ENCODE measurements around the gene TEAD1.

Gene TEAD1

GRCh38 chr11:12687216-12687623 lies 13.0 kb downstream of the TEAD1 start:
- DNase-seq: no peak

DNA sequence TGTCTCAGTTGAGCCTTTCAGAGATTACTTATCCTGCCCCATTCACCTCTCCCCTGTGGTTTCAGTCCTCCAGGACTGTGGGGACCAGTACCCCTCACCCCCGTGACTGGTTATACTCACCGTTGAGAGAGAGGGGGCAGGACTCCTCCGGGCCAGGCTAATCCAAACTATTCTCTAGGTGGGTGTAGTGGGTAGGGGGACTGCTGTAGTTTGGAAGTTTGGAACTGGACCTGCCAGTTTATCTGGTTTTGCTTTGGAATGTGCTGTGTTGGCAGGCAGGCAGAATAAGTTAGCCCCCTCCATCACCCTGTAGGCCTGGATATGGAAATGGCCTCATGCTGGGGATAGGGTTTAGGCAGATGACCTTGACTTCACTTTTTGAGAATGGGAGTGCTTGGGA lies 13.5 kb downstream of the TEAD1 start:
- DNase-seq: no peak

- no peak for DNase-seq
Observed at GRCh38 chr11:12689029-12689755, 15.0 kb downstream of the TEAD1 start.

DNA sequence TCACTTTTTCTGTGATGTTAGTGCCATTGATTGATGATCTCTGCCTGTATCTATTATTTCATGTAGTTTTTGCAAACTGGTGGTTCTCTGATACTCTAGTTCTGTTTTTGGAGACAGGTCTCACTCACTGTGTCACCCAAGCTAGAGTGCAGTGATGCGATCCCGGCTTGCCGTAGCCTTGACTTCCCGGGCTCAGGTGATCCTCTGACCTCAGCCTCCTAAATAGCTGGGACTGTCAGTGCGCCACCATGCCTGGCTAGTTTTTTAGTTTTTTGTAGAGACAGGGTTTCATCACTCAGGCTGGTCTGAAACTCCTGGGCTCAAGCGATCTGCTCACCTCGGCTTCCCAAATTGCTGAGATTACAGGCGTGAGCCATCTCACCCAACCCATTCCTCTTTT lies 16.4 kb downstream of the TEAD1 start:
- DNase-seq: no peak

GRCh38 chr11:12691473-12691872 lies 17.3 kb downstream of the TEAD1 start:
- DNase-seq: no peak

GRCh38 chr11:12692229-12693075 lies 18.2 kb downstream of the TEAD1 start:
- no peak for DNase-seq

DNA sequence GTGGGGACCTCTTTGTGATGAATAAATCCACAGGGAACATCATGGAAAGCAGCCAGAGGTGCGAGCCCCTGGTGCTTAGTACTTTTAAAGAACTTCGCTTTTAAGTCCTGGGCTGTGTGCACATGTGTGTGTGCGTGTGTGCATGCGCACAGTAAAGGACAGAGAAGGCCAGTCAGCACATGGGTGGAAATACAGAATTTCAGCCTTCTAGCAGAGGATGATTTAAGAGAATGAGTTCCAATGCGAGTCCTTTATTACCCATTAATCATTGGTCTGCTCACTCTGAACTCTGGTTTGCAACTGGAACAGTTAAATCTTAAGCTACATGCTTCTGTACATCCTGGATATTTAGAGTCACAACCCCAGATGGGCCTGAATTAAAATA lies 18.9 kb downstream of the TEAD1 start:
- DNase-seq: no peak

DNA sequence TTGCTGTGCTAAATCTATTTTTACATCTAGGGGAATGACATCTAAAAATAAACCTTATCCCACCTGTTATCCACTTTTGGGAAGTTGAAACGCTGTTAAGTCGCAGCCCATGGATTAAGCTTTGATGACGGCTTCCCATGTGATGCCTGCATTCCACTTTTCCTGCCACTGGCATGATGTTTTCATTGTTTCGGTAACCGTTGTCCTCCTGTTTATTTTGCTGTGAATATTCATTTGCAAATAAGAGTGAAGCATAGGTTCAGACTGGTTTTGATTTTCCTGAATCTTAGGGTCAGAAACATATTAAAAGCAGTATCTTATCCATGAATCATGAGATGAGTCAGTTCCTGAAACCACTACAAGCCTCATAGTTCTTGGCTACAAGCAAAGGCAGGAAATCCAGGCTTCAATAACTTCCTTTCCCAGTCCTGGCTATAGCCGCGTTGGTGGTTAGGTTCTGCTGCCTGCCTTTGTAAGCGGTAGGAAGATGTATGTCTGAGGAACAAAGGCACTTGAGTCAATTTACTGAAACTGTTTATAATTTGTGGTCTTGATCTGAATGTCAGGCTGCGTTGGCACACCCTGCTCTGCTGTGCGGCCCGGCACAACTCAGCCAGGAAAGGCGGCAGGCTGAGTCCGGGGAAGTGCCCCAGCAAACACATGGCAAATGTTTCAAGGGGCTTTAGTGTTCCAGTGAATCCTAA lies 19.4 kb downstream of the TEAD1 start:
- DNase-seq: no peak

- no peak for DNase-seq
Observed at GRCh38 chr11:12694183-12694531, 19.9 kb downstream of the TEAD1 start.

DNA sequence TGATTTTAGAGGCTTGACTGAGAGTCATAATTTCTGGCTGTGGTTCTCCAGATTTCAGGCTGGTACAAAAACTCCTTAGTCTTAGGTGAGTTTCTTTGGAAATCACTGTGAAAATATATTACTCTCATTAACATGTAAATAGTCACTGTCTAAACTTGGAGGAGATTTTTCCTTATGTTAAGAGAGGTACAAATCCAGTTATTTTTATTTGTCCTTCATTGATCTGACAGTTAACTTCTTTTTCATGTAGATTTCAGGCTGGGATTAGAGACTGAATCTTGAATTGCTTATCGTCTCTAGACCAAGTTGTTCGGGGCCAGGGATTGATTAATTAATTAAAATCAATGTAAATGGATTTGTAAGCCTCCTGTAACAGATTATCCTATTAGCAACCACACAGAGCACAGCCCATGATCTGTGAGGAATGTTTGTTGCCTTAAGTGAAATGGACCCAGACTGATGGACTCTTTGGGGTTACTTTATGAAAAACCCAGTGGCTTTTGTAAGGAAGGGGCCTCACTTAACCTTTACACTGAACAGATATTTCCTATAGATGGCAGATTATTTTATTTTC lies 21.1 kb downstream of the TEAD1 start:
- no peak for DNase-seq

DNA sequence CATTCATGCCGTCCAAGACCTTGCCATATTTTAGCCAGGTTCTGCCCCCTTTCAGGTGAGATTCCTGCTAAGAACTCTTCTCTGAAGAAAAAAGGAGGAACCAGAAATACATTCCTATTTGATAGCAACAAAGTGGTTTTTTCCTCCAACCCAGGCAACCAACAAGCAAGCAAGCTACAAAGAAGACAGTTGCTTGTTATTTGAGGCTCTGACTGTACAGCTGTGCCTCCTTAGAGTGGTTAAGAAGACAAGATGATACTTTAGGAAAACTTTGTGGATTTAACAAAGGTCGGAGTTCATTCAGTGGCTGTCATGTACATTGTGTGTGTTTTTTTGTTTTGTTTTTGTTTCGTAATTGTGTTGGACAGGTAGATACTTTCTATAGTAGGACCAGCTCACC lies 21.7 kb downstream of the TEAD1 start:
- no peak for DNase-seq

- DNase-seq: no peak
Observed at GRCh38 chr11:12696911-12697581, 22.8 kb downstream of the TEAD1 start.

DNA sequence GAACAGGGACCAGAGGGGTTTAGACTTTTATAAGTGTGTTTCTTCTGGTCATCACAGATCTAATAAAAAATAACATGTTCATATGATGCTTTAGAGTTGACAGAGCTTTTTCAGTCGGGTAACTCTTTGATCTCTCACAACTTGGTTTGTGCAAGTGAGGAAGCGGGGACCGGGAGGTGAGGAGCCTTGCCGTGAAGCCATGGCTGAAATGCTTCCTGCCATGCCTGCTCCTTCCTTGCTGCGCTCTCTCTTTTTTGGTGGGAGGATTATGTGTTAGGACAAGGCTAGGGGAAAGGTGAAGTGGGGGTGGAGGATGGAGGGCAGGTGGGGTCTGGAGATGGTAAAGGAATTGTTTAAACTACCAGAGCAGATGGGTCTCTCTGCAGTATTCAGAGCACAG lies 23.8 kb downstream of the TEAD1 start:
- DNase-seq: no peak

DNA sequence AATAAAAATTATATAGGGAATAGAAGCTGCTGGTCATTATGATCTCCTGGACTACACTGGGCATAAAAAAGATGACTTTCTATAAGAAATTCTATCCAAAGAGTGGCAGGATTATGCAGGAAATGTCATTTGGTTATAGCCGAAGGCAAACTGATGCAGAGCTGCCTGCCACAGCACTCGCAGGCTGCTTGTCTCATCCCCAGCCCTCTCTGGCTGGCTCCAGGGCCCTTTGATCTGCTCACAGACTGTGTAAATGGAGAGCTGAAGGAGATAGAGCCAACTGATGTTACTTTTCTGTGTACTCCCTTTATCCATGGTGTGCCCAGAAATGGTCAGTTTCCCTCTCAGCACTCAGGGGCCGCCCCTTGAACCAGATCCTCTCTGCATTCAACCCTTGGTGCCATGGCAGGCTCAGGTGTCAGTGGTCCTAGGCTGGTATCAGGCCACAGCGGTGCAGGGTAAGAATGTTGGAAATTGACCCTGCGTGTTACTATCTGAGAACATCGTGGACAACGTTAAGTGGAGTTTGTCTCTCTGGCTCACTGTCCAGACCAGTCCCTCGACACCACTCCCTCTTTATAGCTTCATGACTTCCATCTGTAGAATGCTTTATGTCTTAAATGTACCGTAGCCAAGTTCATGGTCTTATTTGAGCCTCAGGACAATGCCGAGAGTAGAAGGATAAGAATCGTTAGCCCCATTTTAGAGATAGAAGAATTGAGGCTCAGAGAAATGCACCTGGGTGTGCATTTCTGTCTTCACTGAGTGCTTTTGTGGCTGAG lies 27.8 kb downstream of the TEAD1 start:
- DNase-seq: no peak

GRCh38 chr11:12702999-12703453 lies 28.8 kb downstream of the TEAD1 start:
- no peak for DNase-seq

DNA sequence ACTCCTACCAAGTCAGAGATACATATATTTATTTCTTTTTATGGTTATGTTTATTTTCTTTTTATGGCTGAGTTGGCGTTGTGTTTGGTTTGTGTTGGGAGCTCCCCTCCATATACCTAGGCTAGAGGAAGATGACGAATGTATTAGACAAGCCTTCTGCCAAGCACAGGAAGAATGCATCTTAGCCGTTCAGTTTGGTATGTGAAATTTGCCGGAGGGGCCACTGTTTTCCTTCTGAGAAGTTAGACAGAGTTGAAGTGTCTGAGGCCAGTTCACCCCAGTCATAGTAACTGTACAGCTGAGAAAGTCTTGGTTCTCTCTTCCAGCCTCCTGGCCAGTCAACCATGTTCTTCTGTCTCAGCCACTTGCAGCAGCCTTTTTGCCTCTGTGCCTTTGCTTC lies 29.8 kb downstream of the TEAD1 start:
- DNase-seq: no peak

GRCh38 chr11:12705874-12706273 lies 31.7 kb downstream of the TEAD1 start:
- no peak for DNase-seq

- DNase-seq: no peak
Observed at GRCh38 chr11:12706545-12707499, 32.6 kb downstream of the TEAD1 start.

GRCh38 chr11:12707500-12707880 lies 33.3 kb downstream of the TEAD1 start:
- no peak for DNase-seq

DNA sequence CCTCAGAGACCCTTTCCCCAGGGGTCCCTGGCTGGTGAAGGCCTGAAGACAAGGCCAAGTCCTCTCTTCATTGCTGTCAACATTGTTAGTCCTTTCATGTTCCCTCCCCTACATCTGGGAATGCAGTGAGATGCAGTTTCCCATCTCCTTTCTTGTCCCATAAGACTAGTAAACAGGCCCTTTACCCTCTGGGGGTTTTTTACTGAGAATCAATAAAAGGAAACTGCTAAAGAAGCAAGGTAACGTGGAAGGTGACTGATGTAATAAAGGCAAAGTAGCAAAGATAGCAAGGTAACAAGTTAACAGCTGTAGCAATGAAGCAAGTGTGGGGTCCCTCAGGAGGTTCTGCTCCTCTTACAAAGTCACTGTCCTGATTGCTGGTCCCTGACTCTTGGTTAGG lies 37.3 kb downstream of the TEAD1 start:
- DNase-seq: no peak

- no peak for DNase-seq
Observed at GRCh38 chr11:12712132-12712531, 37.9 kb downstream of the TEAD1 start.

All from CD4-positive, alpha-beta T cell treated with Interferon alpha-2 for 1 hour (primary cell).